GM19023 (cell line): ENCODE results near the gene GLP1R.

ENCODE experiments used
- ATAC-seq: cut with Tn5 transposase; IDR thresholded peaks from one replicate; pipeline ENCODE4 v1.9.1; 2021; ENCODE audit warnings: mild to moderate bottlenecking, moderate library complexity; ENCODE audit not compliant: unreplicated experiment

The GLP1R gene

GRCh38 chr6:39085129-39085797 is 36.7 kb downstream of the GLP1R start:
- no peak for ATAC-seq

GRCh38 chr6:39086294-39086693 is 37.7 kb downstream of the GLP1R start:
- ATAC-seq = peak; percentile 71

- ATAC-seq = no peak
These were observed 38.1 kb downstream of the GLP1R start for GRCh38 chr6:39086711-39087110.

GRCh38 chr6:39087197-39087596 is 38.6 kb downstream of the GLP1R start:
- no peak for ATAC-seq

- ATAC-seq = no peak
These were observed 39.8 kb downstream of the GLP1R start for GRCh38 chr6:39088331-39088730.

GRCh38 chr6:39090036-39090435 is 41.5 kb downstream of the GLP1R start:
- ATAC-seq = no peak

GRCh38 chr6:39091220-39091619 is 42.6 kb downstream of the GLP1R start:
- ATAC-seq = no peak

GRCh38 chr6:39092124-39092523 is 43.5 kb downstream of the GLP1R start:
- ATAC-seq = no peak

- ATAC-seq = no peak
These were observed 44.6 kb downstream of the GLP1R start for GRCh38 chr6:39093149-39093708.

GRCh38 chr6:39095578-39095977 is 47.0 kb downstream of the GLP1R start:
- no peak for ATAC-seq

GRCh38 chr6:39100358-39100757 is 51.8 kb downstream of the GLP1R start:
- ATAC-seq = no peak

- no peak for ATAC-seq
These were observed 53.7 kb downstream of the GLP1R start for GRCh38 chr6:39102071-39102820.

GRCh38 chr6:39102821-39103136 is 54.2 kb downstream of the GLP1R start:
- ATAC-seq = no peak

GRCh38 chr6:39104528-39104927 is 55.9 kb downstream of the GLP1R start:
- ATAC-seq = no peak

- no peak for ATAC-seq
These were observed 58.5 kb downstream of the GLP1R start for GRCh38 chr6:39107034-39107433.

GRCh38 chr6:39107641-39108040 is 59.1 kb downstream of the GLP1R start:
- no peak for ATAC-seq

GRCh38 chr6:39108041-39108839 is 59.7 kb downstream of the GLP1R start:
- ATAC-seq = no peak

GRCh38 chr6:39111280-39111679 is 62.7 kb downstream of the GLP1R start:
- ATAC-seq = no peak

GRCh38 chr6:39113788-39114187 is 65.2 kb downstream of the GLP1R start:
- ATAC-seq = no peak

- ATAC-seq = peak; percentile 15
These were observed 65.8 kb downstream of the GLP1R start for GRCh38 chr6:39114388-39114703.

GRCh38 chr6:39114704-39115599 is 66.4 kb downstream of the GLP1R start, which contains the start of gene SAYSD1:
TSS of gene SAYSD1 (minus strand) at chr6:39115186. CDS start at chr6:39115089, 97 bp downstream.
- peak; percentile 93 for ATAC-seq
